ENCODE results near the gene DHX34.

DHX34 gene

GRCh38 chr19:47378246-47378645 lies 29.1 kb downstream of the DHX34 start:
- peaks cover 15% of the 10 kb centered on the region for H3F3A ChIP-seq (ENCODE audit: control insufficient read depth, insufficient read depth)
- no peaks in the 10 kb centered on the region for H4K20me1 ChIP-seq (ENCODE audit: control insufficient read depth, insufficient read depth, low read depth, low read length)
- TF ChIP-seq EZH2phosphoT487 (IDR thresholded peaks at IDR 0.05; ENCODE audit: borderline replicate concordance, low read length), result no peak
- TF ChIP-seq, protein P1, sequence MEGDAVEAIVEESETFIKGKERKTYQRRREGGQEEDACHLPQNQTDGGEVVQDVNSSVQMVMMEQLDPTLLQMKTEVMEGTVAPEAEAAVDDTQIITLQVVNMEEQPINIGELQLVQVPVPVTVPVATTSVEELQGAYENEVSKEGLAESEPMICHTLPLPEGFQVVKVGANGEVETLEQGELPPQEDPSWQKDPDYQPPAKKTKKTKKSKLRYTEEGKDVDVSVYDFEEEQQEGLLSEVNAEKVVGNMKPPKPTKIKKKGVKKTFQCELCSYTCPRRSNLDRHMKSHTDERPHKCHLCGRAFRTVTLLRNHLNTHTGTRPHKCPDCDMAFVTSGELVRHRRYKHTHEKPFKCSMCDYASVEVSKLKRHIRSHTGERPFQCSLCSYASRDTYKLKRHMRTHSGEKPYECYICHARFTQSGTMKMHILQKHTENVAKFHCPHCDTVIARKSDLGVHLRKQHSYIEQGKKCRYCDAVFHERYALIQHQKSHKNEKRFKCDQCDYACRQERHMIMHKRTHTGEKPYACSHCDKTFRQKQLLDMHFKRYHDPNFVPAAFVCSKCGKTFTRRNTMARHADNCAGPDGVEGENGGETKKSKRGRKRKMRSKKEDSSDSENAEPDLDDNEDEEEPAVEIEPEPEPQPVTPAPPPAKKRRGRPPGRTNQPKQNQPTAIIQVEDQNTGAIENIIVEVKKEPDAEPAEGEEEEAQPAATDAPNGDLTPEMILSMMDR (IDR thresholded peaks at IDR 0.05; ENCODE audit: low read depth, low read length, poor library complexity, severe bottlenecking), result no peak
- H3K9me3 ChIP-seq (ENCODE audit: control insufficient read depth, insufficient read depth, low read length), result no peaks in the 10 kb centered on the region
- H3K36me3 ChIP-seq (ENCODE audit: control insufficient read depth, low read length), result peaks cover 77% of the 10 kb centered on the region
- no peaks in the 10 kb centered on the region for H3K27me3 ChIP-seq (ENCODE audit: control insufficient read depth, low read length)
- H3K4me1 ChIP-seq (ENCODE audit: control insufficient read depth, low read length), result peaks cover 42% of the 10 kb centered on the region
- H3K4me2 ChIP-seq (ENCODE audit: low read length), result no peak overlapping the region
- H3K27ac ChIP-seq (ENCODE audit: low read depth, low read length), result no peak overlapping the region
- no peak overlapping the region for H3K4me3 ChIP-seq (ENCODE audit: low read length)
- H3K9me2 ChIP-seq (replicated peaks; ENCODE audit: control insufficient read depth, low read length), result no peaks in the 10 kb centered on the region
- no peaks in the 10 kb centered on the region for H3K79me2 ChIP-seq (ENCODE audit: control insufficient read depth, low read length)

- TF ChIP-seq, protein P1 (IDR thresholded peaks at IDR 0.05; ENCODE audit: low read depth, low read length, poor library complexity, severe bottlenecking), result no peak
- TF ChIP-seq EZH2phosphoT487 (IDR thresholded peaks at IDR 0.05; ENCODE audit: borderline replicate concordance, low read length), result no peak
- Histone ChIP-seq H3K27ac (ENCODE audit: low read depth, low read length) (peak overlapping the region; percentile 91), H3K4me1 (ENCODE audit: control insufficient read depth, low read length) (peaks cover 53% of the 10 kb centered on the region), H3K79me2 (ENCODE audit: control insufficient read depth, low read length) (no peaks in the 10 kb centered on the region), H3K36me3 (ENCODE audit: control insufficient read depth, low read length) (peaks cover 66% of the 10 kb centered on the region), H4K20me1 (ENCODE audit: control insufficient read depth, insufficient read depth, low read depth, low read length) (no peaks in the 10 kb centered on the region), H3K4me3 (ENCODE audit: low read length) (no peak overlapping the region), H3K9me3 (ENCODE audit: control insufficient read depth, insufficient read depth, low read length) (no peaks in the 10 kb centered on the region), H3K4me2 (ENCODE audit: low read length) (peak overlapping the region; percentile 71), H3F3A (ENCODE audit: control insufficient read depth, insufficient read depth) (peaks cover 20% of the 10 kb centered on the region), H3K27me3 (ENCODE audit: control insufficient read depth, low read length) (no peaks in the 10 kb centered on the region), H3K9me2 (replicated peaks; ENCODE audit: control insufficient read depth, low read length) (no peaks in the 10 kb centered on the region)
Observed at GRCh38 chr19:47379381-47379938, 30.3 kb downstream of the DHX34 start.

DNA sequence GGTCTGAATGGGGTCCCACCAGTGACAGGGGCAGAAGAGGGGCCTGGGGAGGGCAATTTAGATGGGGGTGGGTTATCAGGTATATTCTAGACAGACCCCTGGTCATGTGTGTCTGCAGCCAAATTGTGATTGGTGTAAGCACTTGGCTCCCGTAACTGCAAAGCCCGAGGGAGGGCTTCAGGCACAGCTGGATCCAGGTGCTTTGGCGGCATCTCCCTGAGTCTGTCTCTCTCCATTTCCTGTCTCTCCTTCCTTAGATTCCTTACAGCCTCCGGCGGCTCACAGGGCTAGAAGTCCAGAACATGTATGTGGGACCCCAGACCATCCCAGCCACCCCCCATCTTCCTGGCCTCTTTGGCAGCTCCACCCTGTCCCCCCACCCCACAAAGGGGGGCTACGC lies 31.4 kb downstream of the DHX34 start:
- Histone ChIP-seq H4K20me1 (ENCODE audit: control insufficient read depth, insufficient read depth, low read depth, low read length) (no peaks in the 10 kb centered on the region), H3K9me2 (replicated peaks; ENCODE audit: control insufficient read depth, low read length) (no peaks in the 10 kb centered on the region), H3K79me2 (ENCODE audit: control insufficient read depth, low read length) (no peaks in the 10 kb centered on the region), H3K4me1 (ENCODE audit: control insufficient read depth, low read length) (peaks cover 53% of the 10 kb centered on the region), H3F3A (ENCODE audit: control insufficient read depth, insufficient read depth) (peaks cover 20% of the 10 kb centered on the region), H3K27ac (ENCODE audit: low read depth, low read length) (peak overlapping the region; percentile 91), H3K4me3 (ENCODE audit: low read length) (no peak overlapping the region), H3K9me3 (ENCODE audit: control insufficient read depth, insufficient read depth, low read length) (no peaks in the 10 kb centered on the region), H3K36me3 (ENCODE audit: control insufficient read depth, low read length) (peaks cover 55% of the 10 kb centered on the region), H3K4me2 (ENCODE audit: low read length) (peak overlapping the region; percentile 71), H3K27me3 (ENCODE audit: control insufficient read depth, low read length) (no peaks in the 10 kb centered on the region)
- TF ChIP-seq EZH2phosphoT487 (IDR thresholded peaks at IDR 0.05; ENCODE audit: borderline replicate concordance, low read length), result no peak
- TF ChIP-seq, protein P1 (IDR thresholded peaks at IDR 0.05; ENCODE audit: low read depth, low read length, poor library complexity, severe bottlenecking), result no peak
